Measurements from ENCODE around the gene GEMIN4. TPM values are rescaled to one million over a fixed set of nuclear protein-coding genes. Genes with fewer than 3 reads are reported as not detected.
"Not testable (repeated sequence)": the region's sequence is repeated elsewhere in the genome, so short reads cannot be mapped to it uniquely, and the experiment has no call there.

GEMIN4 gene
- polyA plus RNA-seq, 4 donors: 2.7 to 18.3 (median 7.4) TPM

- H3K4me1 ChIP-seq (ENCODE audit: control insufficient read depth in 3 of 3, insufficient read depth in 2 of 3, low read depth in 1 of 3, low read length in 2 of 3): peaks cover 0 to 17% (median 2%) of the 10 kb centered on the region in 3 donors
- peaks cover 2 to 33% (median 8%) of the 10 kb centered on the region in 3 donors for H3K36me3 ChIP-seq (ENCODE audit: control insufficient read depth in 3 of 3, insufficient read depth in 2 of 3, low read depth in 1 of 3, low read length in 3 of 3)
- H3K27me3 ChIP-seq (ENCODE audit: control insufficient read depth in 3 of 3, insufficient read depth in 3 of 3, low read length in 3 of 3): no peaks in the 10 kb centered on the region
- 0 to 2% (median 1%) methylated on average over 46 to 49 of the region's 49 CpGs for WGBS, 3 donors
- H3K9me3 ChIP-seq (ENCODE audit: control insufficient read depth in 2 of 2, insufficient read depth in 1 of 2, low read depth in 1 of 2, low read length in 1 of 2): peaks cover 0 to 5% of the 10 kb centered on the region in 2 donors
- FAIRE-seq: no peak
- peak overlapping the region in 1 of 3 donors; percentile 62 for H3K27ac ChIP-seq (ENCODE audit: low read depth in 1 of 3, low read length in 2 of 3)
- peak overlapping the region; percentile 78 to 83 (median 78) for H3K4me3 ChIP-seq (ENCODE audit: low read depth in 1 of 3, low read length in 3 of 3)
- DNase-seq: peak; percentile 42 to 77
These were observed 629 bp downstream of the GEMIN4 start for GRCh38 chr17:751269-752001.

- H3K36me3 ChIP-seq (ENCODE audit: control insufficient read depth in 3 of 3, insufficient read depth in 2 of 3, low read depth in 1 of 3, low read length in 3 of 3): peaks cover 2 to 37% (median 16%) of the 10 kb centered on the region in 3 donors
- DNase-seq: no peak
- FAIRE-seq: no peak
- peaks cover 0 to 17% (median 2%) of the 10 kb centered on the region in 3 donors for H3K4me1 ChIP-seq (ENCODE audit: control insufficient read depth in 3 of 3, insufficient read depth in 2 of 3, low read depth in 1 of 3, low read length in 2 of 3)
- H3K9me3 ChIP-seq (ENCODE audit: control insufficient read depth in 2 of 2, insufficient read depth in 1 of 2, low read depth in 1 of 2, low read length in 1 of 2): peaks cover 0 to 5% of the 10 kb centered on the region in 2 donors
- H3K27me3 ChIP-seq (ENCODE audit: control insufficient read depth in 3 of 3, insufficient read depth in 3 of 3, low read length in 3 of 3): no peaks in the 10 kb centered on the region
- H3K27ac ChIP-seq (ENCODE audit: low read depth in 1 of 3, low read length in 2 of 3): no peak overlapping the region
- peak overlapping the region in 1 of 3 donors; percentile 83 for H3K4me3 ChIP-seq (ENCODE audit: low read depth in 1 of 3, low read length in 3 of 3)
- WGBS, 3 donors: 43 to 68% (median 61%) methylated on average over 8 of the region's 8 CpGs
These were observed 1.5 kb downstream of the GEMIN4 start for GRCh38 chr17:750431-751037.

- 76 to 86% (median 83%) methylated on average over 7 of the region's 7 CpGs for WGBS, 3 donors
These were observed 2.7 kb downstream of the GEMIN4 start for GRCh38 chr17:749359-749758.

GRCh38 chr17:748604-749003, 3.5 kb downstream of the GEMIN4 start:
- Histone ChIP-seq H3K4me1 (ENCODE audit: control insufficient read depth in 3 of 3, insufficient read depth in 2 of 3, low read depth in 1 of 3, low read length in 2 of 3) (peaks cover 0 to 17% (median 2%) of the 10 kb centered on the region in 3 donors), H3K36me3 (ENCODE audit: control insufficient read depth in 3 of 3, insufficient read depth in 2 of 3, low read depth in 1 of 3, low read length in 3 of 3) (peaks cover 2 to 53% (median 16%) of the 10 kb centered on the region in 3 donors)
- FAIRE-seq; H3K27ac ChIP-seq (ENCODE audit: low read depth in 1 of 3, low read length in 2 of 3); DNase-seq; H3K4me3 ChIP-seq (ENCODE audit: low read depth in 1 of 3, low read length in 3 of 3); H3K27me3 ChIP-seq (ENCODE audit: control insufficient read depth in 3 of 3, insufficient read depth in 3 of 3, low read length in 3 of 3); H3K9me3 ChIP-seq (ENCODE audit: control insufficient read depth in 2 of 2, insufficient read depth in 1 of 2, low read depth in 1 of 2, low read length in 1 of 2): not testable (repeated sequence)
- 96 to 98% (median 98%) methylated on average over 4 of the region's 4 CpGs for WGBS, 3 donors

More at GRCh38 chr17:749359-749758, 2.7 kb downstream of the GEMIN4 start:
- not testable (repeated sequence) for H3K27me3 ChIP-seq (ENCODE audit: control insufficient read depth in 3 of 3, insufficient read depth in 3 of 3, low read length in 3 of 3); H3K9me3 ChIP-seq (ENCODE audit: control insufficient read depth in 2 of 2, insufficient read depth in 1 of 2, low read depth in 1 of 2, low read length in 1 of 2); H3K27ac ChIP-seq (ENCODE audit: low read depth in 1 of 3, low read length in 2 of 3); H3K4me3 ChIP-seq (ENCODE audit: low read depth in 1 of 3, low read length in 3 of 3); DNase-seq; FAIRE-seq
- H3K4me1 ChIP-seq (ENCODE audit: control insufficient read depth in 3 of 3, insufficient read depth in 2 of 3, low read depth in 1 of 3, low read length in 2 of 3): peaks cover 0 to 17% (median 2%) of the 10 kb centered on the region in 3 donors
- peaks cover 2 to 47% (median 16%) of the 10 kb centered on the region in 3 donors for H3K36me3 ChIP-seq (ENCODE audit: control insufficient read depth in 3 of 3, insufficient read depth in 2 of 3, low read depth in 1 of 3, low read length in 3 of 3)

GRCh38 chr17:746783-747629, 5.1 kb downstream of the GEMIN4 start:
- FAIRE-seq (no peak), DNase-seq (no peak)
- no peak overlapping the region for H3K4me3 ChIP-seq (ENCODE audit: low read depth in 1 of 3, low read length in 3 of 3)
- H3K36me3 ChIP-seq (ENCODE audit: control insufficient read depth in 3 of 3, insufficient read depth in 2 of 3, low read depth in 1 of 3, low read length in 3 of 3): peaks cover 2 to 65% (median 19%) of the 10 kb centered on the region in 3 donors
- 91 to 94% (median 93%) methylated on average over 35 to 38 of the region's 38 CpGs for WGBS, 3 donors
- no peaks in the 10 kb centered on the region for H3K27me3 ChIP-seq (ENCODE audit: control insufficient read depth in 3 of 3, insufficient read depth in 3 of 3, low read length in 3 of 3)
- peaks cover 0 to 12% (median 2%) of the 10 kb centered on the region in 3 donors for H3K4me1 ChIP-seq (ENCODE audit: control insufficient read depth in 3 of 3, insufficient read depth in 2 of 3, low read depth in 1 of 3, low read length in 2 of 3)
- no peak overlapping the region for H3K27ac ChIP-seq (ENCODE audit: low read depth in 1 of 3, low read length in 2 of 3)
- H3K9me3 ChIP-seq (ENCODE audit: control insufficient read depth in 2 of 2, insufficient read depth in 1 of 2, low read depth in 1 of 2, low read length in 1 of 2): peaks cover 0 to 5% of the 10 kb centered on the region in 2 donors

- DNase-seq: peak in 1 of 2 donors; percentile 55
- peaks cover 0 to 9% (median 1%) of the 10 kb centered on the region in 3 donors for H3K4me1 ChIP-seq (ENCODE audit: control insufficient read depth in 3 of 3, insufficient read depth in 2 of 3, low read depth in 1 of 3, low read length in 2 of 3)
- no peak overlapping the region for H3K4me3 ChIP-seq (ENCODE audit: low read depth in 1 of 3, low read length in 3 of 3)
- no peak for FAIRE-seq
- H3K27me3 ChIP-seq (ENCODE audit: control insufficient read depth in 3 of 3, insufficient read depth in 3 of 3, low read length in 3 of 3): no peaks in the 10 kb centered on the region
- peaks cover 0 to 5% of the 10 kb centered on the region in 2 donors for H3K9me3 ChIP-seq (ENCODE audit: control insufficient read depth in 2 of 2, insufficient read depth in 1 of 2, low read depth in 1 of 2, low read length in 1 of 2)
- peaks cover 2 to 74% (median 19%) of the 10 kb centered on the region in 3 donors for H3K36me3 ChIP-seq (ENCODE audit: control insufficient read depth in 3 of 3, insufficient read depth in 2 of 3, low read depth in 1 of 3, low read length in 3 of 3)
- peak overlapping the region in 1 of 3 donors; percentile 4 for H3K27ac ChIP-seq (ENCODE audit: low read depth in 1 of 3, low read length in 2 of 3)
- 70 to 92% (median 71%) methylated on average over 9 of the region's 9 CpGs for WGBS, 3 donors
These were observed 5.9 kb downstream of the GEMIN4 start for GRCh38 chr17:746181-746580.

GRCh38 chr17:745406-745805, 6.7 kb downstream of the GEMIN4 start:
- Histone ChIP-seq H3K27ac (ENCODE audit: low read depth in 1 of 3, low read length in 2 of 3) (no peak overlapping the region), H3K4me1 (ENCODE audit: control insufficient read depth in 3 of 3, insufficient read depth in 2 of 3, low read depth in 1 of 3, low read length in 2 of 3) (peaks cover 0 to 1% (median 0%) of the 10 kb centered on the region in 3 donors), H3K4me3 (ENCODE audit: low read depth in 1 of 3, low read length in 3 of 3) (no peak overlapping the region), H3K9me3 (ENCODE audit: control insufficient read depth in 2 of 2, insufficient read depth in 1 of 2, low read depth in 1 of 2, low read length in 1 of 2) (peaks cover 0 to 5% of the 10 kb centered on the region in 2 donors), H3K36me3 (ENCODE audit: control insufficient read depth in 3 of 3, insufficient read depth in 2 of 3, low read depth in 1 of 3, low read length in 3 of 3) (peaks cover 2 to 76% (median 19%) of the 10 kb centered on the region in 3 donors), H3K27me3 (ENCODE audit: control insufficient read depth in 3 of 3, insufficient read depth in 3 of 3, low read length in 3 of 3) (no peaks in the 10 kb centered on the region)
- no peak for DNase-seq
- no peak for FAIRE-seq
- 93 to 97% (median 96%) methylated on average over 11 of the region's 11 CpGs for WGBS, 3 donors

GRCh38 chr17:744937-745336, 7.1 kb downstream of the GEMIN4 start:
- Histone ChIP-seq H3K27ac (ENCODE audit: low read depth in 1 of 3, low read length in 2 of 3) (no peak overlapping the region), H3K27me3 (ENCODE audit: control insufficient read depth in 3 of 3, insufficient read depth in 3 of 3, low read length in 3 of 3) (no peaks in the 10 kb centered on the region), H3K4me1 (ENCODE audit: control insufficient read depth in 3 of 3, insufficient read depth in 2 of 3, low read depth in 1 of 3, low read length in 2 of 3) (no peaks in the 10 kb centered on the region), H3K4me3 (ENCODE audit: low read depth in 1 of 3, low read length in 3 of 3) (no peak overlapping the region), H3K36me3 (ENCODE audit: control insufficient read depth in 3 of 3, insufficient read depth in 2 of 3, low read depth in 1 of 3, low read length in 3 of 3) (peaks cover 2 to 78% (median 19%) of the 10 kb centered on the region in 3 donors), H3K9me3 (ENCODE audit: control insufficient read depth in 2 of 2, insufficient read depth in 1 of 2, low read depth in 1 of 2, low read length in 1 of 2) (peaks cover 0 to 5% of the 10 kb centered on the region in 2 donors)
- FAIRE-seq: no peak
- DNase-seq: no peak
- 75 to 79% (median 76%) methylated on average over 9 of the region's 9 CpGs for WGBS, 3 donors

All from small intestine (tissue), 7 donors.